Measurements from ENCODE around the gene REELD1.

Gene REELD1

DNA sequence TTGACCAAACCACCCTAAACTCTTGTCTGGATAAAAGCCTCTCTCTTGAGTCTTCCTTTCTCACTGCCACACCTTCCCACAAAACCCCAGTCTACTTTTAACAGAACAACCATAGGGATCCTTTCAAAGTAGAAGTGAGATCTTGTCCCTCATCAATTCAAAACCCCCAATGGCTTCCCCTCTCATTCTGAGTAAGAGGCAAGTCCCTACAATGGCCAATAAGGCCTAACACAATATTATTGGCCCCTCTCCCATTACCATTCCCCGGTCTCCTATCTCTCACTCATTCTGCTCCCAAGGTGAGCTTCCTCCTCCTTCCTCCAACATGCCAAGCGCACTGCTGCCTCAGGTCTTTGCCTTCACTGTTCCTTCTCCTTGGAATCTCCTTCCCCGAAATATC lies 57.1 kb downstream of the REELD1 start:
- DNase-seq = no peak

- no peak for DNase-seq
These were observed 59.0 kb downstream of the REELD1 start for GRCh38 chr4:146273204-146273901.

- no peak for DNase-seq
These were observed 60.4 kb downstream of the REELD1 start for GRCh38 chr4:146274774-146275173.

DNA sequence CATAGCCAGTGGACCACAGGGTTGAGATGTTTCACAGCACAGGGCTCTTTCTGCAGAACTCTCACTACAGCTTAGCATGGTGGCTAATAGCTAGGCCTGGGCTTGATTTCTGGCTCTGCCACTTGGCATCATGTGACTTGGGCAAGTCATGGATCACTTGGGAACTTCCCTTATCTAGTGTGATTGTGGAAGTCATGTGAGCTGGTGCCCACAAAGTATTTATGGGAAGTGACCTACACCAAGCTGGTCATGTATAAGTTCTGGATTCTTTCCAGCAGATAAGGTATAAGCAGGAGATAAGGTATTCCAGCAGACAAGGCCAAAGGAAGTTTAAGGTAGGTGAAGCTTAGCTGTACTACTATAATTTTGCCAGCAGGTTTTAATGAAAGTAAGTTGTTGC lies 61.0 kb downstream of the REELD1 start:
- DNase-seq = no peak

DNA sequence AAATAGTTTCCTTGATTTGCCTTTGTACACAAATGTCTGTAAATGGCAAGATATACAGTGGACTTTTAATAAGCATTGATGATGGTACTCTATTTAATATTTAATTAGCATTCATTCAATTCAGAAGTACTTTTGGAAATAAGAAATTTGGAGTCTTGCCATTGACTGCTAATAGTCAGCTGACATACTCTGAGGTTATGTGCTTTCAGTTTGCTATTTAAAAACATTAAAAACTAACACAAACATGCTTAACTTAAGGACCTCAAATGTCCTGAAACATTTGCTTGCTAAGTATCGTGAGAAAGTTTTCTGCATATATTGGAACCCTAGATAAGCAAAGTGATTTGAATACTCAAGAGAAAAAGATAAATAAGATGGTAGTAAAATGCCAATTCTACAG lies 64.6 kb downstream of the REELD1 start:
- DNase-seq = no peak
